Astrocyte (in vitro differentiated cells and primary cell): Measurements from ENCODE around the gene NOP58. TPM values are rescaled to one million over a fixed set of nuclear protein-coding genes. Genes with fewer than 3 reads are reported as not detected.
A peak's percentile ranks its signal among the peaks of the same experiment; 100 is the strongest.
"Not testable (repeated sequence)": the region's sequence is repeated elsewhere in the genome, so short reads cannot be mapped to it uniquely, and the experiment has no call there.

ENCODE experiments used
- DNase-seq: peaks from one replicate; pipeline ENCODE4 v3.0.0-alpha.2; 2010; ENCODE audit warnings: low read depth
- FAIRE-seq: peaks from 2 replicates; lab custom pipeline; 2011; peaks lifted over from hg19 to GRCh38; lab: Jason Lieb, UNC
- H2AFZ ChIP-seq: 2 replicates; pipeline ENCODE4 v1.6.0; 2012; ENCODE audit warnings: low read depth, low read length, inconsistent platforms
- H3K27ac ChIP-seq: 2 replicates; pipeline ENCODE4 v1.5.1; 2011; ENCODE audit warnings: low read depth, low read length, inconsistent platforms
- H3K27me3 ChIP-seq: 2 replicates; pipeline ENCODE4 v1.6.0; 2011; ENCODE audit warnings: low read length, inconsistent platforms; ENCODE audit not compliant: insufficient read depth
- H3K36me3 ChIP-seq: 2 replicates; pipeline ENCODE4 v1.5.1; 2011; ENCODE audit warnings: low read length, inconsistent platforms; ENCODE audit not compliant: insufficient read depth
- H3K4me1 ChIP-seq: 2 replicates; pipeline ENCODE4 v1.5.1; 2011; ENCODE audit warnings: low read length, inconsistent platforms; ENCODE audit not compliant: insufficient read depth
- H3K4me2 ChIP-seq: 2 replicates; pipeline ENCODE4 v1.6.0; 2012; ENCODE audit warnings: low read length, inconsistent platforms
- H3K4me3 ChIP-seq: 2 replicates; pipeline ENCODE4 v1.5.1; 2011; ENCODE audit warnings: low read depth, mild to moderate bottlenecking, low read length, inconsistent platforms; ENCODE audit not compliant: insufficient read depth
- H3K79me2 ChIP-seq: 2 replicates; pipeline ENCODE4 v1.6.0; 2012; ENCODE audit warnings: mild to moderate bottlenecking, low read length, inconsistent platforms; ENCODE audit not compliant: insufficient read depth
- H3K9ac ChIP-seq: 2 replicates; pipeline ENCODE4 v1.6.0; 2012; ENCODE audit warnings: mild to moderate bottlenecking, low read length, inconsistent platforms
- H3K9me3 ChIP-seq: 2 replicates; pipeline ENCODE4 v1.5.1; 2012; ENCODE audit warnings: low read depth, mild to moderate bottlenecking, low read length, inconsistent platforms; ENCODE audit not compliant: insufficient read depth
- H4K20me1 ChIP-seq: 2 replicates; pipeline ENCODE4 v1.6.0; 2012; ENCODE audit warnings: low read length, inconsistent platforms; ENCODE audit not compliant: insufficient read depth
- H3K27ac Mint-ChIP-seq: one replicate; pipeline ENCODE4 v1.8.0; 2021; ENCODE audit warnings: mild to moderate bottlenecking, mixed read lengths; ENCODE audit not compliant: unreplicated experiment
- H3K27me3 Mint-ChIP-seq: one replicate; pipeline ENCODE4 v1.8.0; 2021; ENCODE audit warnings: low read depth, mixed read lengths; ENCODE audit not compliant: unreplicated experiment
- H3K36me3 Mint-ChIP-seq: one replicate; pipeline ENCODE4 v1.8.0; 2021; ENCODE audit warnings: low read depth, mixed read lengths; ENCODE audit not compliant: unreplicated experiment
- H3K4me1 Mint-ChIP-seq: one replicate; pipeline ENCODE4 v1.8.0; 2021; ENCODE audit warnings: low read depth, mixed read lengths; ENCODE audit not compliant: unreplicated experiment
- H3K4me3 Mint-ChIP-seq: one replicate; pipeline ENCODE4 v1.8.0; 2021; ENCODE audit warnings: mild to moderate bottlenecking, moderate library complexity, mixed read lengths; ENCODE audit not compliant: unreplicated experiment
- H3K9me3 Mint-ChIP-seq: one replicate; pipeline ENCODE4 v1.8.0; 2021; ENCODE audit warnings: mild to moderate bottlenecking, mixed read lengths; ENCODE audit not compliant: unreplicated experiment
- CTCF ChIP-seq: IDR thresholded peaks from 2 replicates; pipeline ENCODE4 v1.5.1; 2011; ENCODE audit warnings: low read depth, mild to moderate bottlenecking, inconsistent platforms, low read length, moderate library complexity; ENCODE audit not compliant: insufficient read depth
- EZH2 ChIP-seq: IDR thresholded peaks from 2 replicates; pipeline ENCODE4 v1.6.1; 2012; ENCODE audit warnings: mild to moderate bottlenecking, low read length, inconsistent platforms; ENCODE audit not compliant: insufficient read depth
- total RNA-seq: library from RNA; stranded (reverse); gene quantifications from 2 replicates; pipeline ENCODE4 v1.2.1, GENCODE V29; 2021

NOP58 gene
- total RNA-seq, 1 donor from 2014 or later: 64.1 TPM

- Mint-ChIP-seq H3K27ac (peak overlapping the region; percentile 91), H3K9me3 (no peaks in the 10 kb centered on the region), H3K36me3 (no peaks in the 10 kb centered on the region), H3K27me3 (no peaks in the 10 kb centered on the region), H3K4me1 (peaks cover 14% of the 10 kb centered on the region), H3K4me3 (peak overlapping the region; percentile 99)
- Histone ChIP-seq H4K20me1 (peaks cover 46% of the 10 kb centered on the region), H3K36me3 (no peaks in the 10 kb centered on the region), H3K27me3 (peaks cover 1% of the 10 kb centered on the region), H3K27ac (peak overlapping the region; percentile 80), H3K9me3 (no peaks in the 10 kb centered on the region), H3K4me1 (no peaks in the 10 kb centered on the region), H3K79me2 (peaks cover 56% of the 10 kb centered on the region), H3K4me2 (peak overlapping the region; percentile 97), H3K9ac (peak overlapping the region; percentile 91), H3K4me3 (peak overlapping the region; percentile 85), H2AFZ (peak overlapping the region; percentile 98)
- FAIRE-seq (no peak), DNase-seq (peak; percentile 50)
- TF ChIP-seq EZH2: no peak
- no peak for TF ChIP-seq CTCF
Measured at GRCh38 chr2:202237787-202238233, 27.8 kb upstream of the NOP58 start.

GRCh38 chr2:202238234-202239197 is 27.0 kb upstream of the NOP58 start, which contains the start of gene SUMO1:
Gene SUMO1, minus strand, starts transcription at chr2:202238597. Its CDS starts 146 bp downstream, at chr2:202238451.
- peak within 1 kb of the TSS; percentile 80 for H3K27ac ChIP-seq
- H3K4me3 ChIP-seq: peak within 1 kb of the TSS; percentile 85
- H3K4me1 ChIP-seq: no peaks in the 10 kb centered on the region
- peak within 1 kb of the TSS; percentile 91 for H3K9ac ChIP-seq
- peaks cover 49% of the 10 kb centered on the region for H3K79me2 ChIP-seq
- H3K27ac Mint-ChIP-seq: peak within 1 kb of the TSS; percentile 94
- no peaks in the 10 kb centered on the region for H3K27me3 Mint-ChIP-seq
- no peaks in the 10 kb centered on the region for H3K9me3 ChIP-seq
- peaks cover 10% of the 10 kb centered on the region for H3K4me1 Mint-ChIP-seq
- H2AFZ ChIP-seq: peak within 1 kb of the TSS; percentile 98
- no peaks in the 10 kb centered on the region for H3K36me3 Mint-ChIP-seq
- no peaks in the 10 kb centered on the region for H3K36me3 ChIP-seq
- H3K4me2 ChIP-seq: peak within 1 kb of the TSS; percentile 97
- no peaks in the 10 kb centered on the region for H3K9me3 Mint-ChIP-seq
- H3K4me3 Mint-ChIP-seq: peak within 1 kb of the TSS; percentile 99
- FAIRE-seq (no peak), DNase-seq (peak; percentile 82)
- peaks cover 2% of the 10 kb centered on the region for H3K27me3 ChIP-seq
- peaks cover 38% of the 10 kb centered on the region for H4K20me1 ChIP-seq
- TF ChIP-seq EZH2 (no peak), CTCF (no peak)

- not testable (repeated sequence) for H3K4me3 ChIP-seq, H3K36me3 Mint-ChIP-seq, H4K20me1 ChIP-seq, H2AFZ ChIP-seq, DNase-seq, H3K27ac ChIP-seq, H3K27me3 ChIP-seq, H3K4me1 Mint-ChIP-seq, FAIRE-seq, H3K9me3 ChIP-seq, H3K9ac ChIP-seq, H3K4me1 ChIP-seq, H3K4me2 ChIP-seq, H3K9me3 Mint-ChIP-seq, H3K27ac Mint-ChIP-seq, H3K36me3 ChIP-seq, H3K4me3 Mint-ChIP-seq, H3K27me3 Mint-ChIP-seq, H3K79me2 ChIP-seq
Measured at GRCh38 chr2:202247710-202248109, 17.9 kb upstream of the NOP58 start.
